HG03280 (cell line): ENCODE results near the gene POFUT1.
"Not testable (repeated sequence)": the region's sequence is repeated elsewhere in the genome, so short reads cannot be mapped to it uniquely, and the experiment has no call there.

Source experiments
- ATAC-seq: cut with Tn5 transposase; IDR thresholded peaks from one replicate; pipeline ENCODE4 v1.9.1; 2021; ENCODE audit warnings: mild to moderate bottlenecking, moderate library complexity; ENCODE audit not compliant: unreplicated experiment

The POFUT1 gene

DNA sequence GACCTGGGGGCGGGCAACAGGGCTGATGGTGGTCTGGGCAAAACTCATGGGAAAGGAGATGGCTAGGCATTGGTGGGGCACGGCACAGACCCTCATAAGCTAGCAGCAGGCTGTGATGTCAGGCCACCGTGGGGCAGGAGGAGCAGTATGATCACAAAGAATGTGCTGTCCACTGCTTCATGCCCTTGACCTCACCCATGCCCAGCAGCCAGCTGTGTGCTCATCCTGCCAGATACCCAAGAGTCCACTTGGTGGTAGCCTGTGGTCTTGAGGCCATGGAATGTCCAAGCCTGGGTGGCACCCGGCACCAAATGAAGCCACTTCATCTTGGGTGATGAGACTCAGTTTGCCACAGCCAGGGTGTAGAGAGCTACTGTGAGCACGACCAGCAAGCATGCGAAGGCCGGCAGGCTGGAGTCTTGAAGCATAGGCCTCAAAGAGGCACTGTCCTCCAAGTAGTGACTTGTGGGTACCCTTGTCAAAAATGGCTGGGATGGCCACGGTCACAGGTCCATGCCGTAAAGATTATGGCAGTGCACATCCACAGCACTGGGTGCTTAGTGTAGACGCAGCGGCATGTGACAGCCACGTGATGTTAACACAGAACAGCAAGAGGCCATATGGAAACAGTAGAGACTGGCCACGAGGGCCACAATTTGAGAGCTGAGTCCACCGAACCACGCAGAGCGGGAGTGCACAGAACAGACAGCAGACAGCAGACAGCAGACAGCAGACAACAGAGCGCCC lies 19.1 kb upstream of the POFUT1 start:
- ATAC-seq: no peak

DNA sequence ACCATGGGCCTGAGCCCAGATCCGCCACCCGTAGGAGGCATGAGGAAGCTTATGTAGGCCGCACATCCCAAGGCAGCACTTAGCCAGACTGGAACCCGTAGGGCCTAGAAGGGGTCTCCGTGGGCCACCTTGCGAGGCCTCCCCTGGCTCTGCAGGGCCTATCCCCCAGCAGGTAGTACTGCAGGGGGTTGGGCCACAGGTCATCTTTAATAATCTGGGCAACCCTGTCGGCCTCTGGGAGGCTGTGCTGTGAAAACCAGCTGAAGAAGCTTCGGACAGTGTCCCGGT lies 18.6 kb upstream of the POFUT1 start:
- no peak for ATAC-seq

DNA sequence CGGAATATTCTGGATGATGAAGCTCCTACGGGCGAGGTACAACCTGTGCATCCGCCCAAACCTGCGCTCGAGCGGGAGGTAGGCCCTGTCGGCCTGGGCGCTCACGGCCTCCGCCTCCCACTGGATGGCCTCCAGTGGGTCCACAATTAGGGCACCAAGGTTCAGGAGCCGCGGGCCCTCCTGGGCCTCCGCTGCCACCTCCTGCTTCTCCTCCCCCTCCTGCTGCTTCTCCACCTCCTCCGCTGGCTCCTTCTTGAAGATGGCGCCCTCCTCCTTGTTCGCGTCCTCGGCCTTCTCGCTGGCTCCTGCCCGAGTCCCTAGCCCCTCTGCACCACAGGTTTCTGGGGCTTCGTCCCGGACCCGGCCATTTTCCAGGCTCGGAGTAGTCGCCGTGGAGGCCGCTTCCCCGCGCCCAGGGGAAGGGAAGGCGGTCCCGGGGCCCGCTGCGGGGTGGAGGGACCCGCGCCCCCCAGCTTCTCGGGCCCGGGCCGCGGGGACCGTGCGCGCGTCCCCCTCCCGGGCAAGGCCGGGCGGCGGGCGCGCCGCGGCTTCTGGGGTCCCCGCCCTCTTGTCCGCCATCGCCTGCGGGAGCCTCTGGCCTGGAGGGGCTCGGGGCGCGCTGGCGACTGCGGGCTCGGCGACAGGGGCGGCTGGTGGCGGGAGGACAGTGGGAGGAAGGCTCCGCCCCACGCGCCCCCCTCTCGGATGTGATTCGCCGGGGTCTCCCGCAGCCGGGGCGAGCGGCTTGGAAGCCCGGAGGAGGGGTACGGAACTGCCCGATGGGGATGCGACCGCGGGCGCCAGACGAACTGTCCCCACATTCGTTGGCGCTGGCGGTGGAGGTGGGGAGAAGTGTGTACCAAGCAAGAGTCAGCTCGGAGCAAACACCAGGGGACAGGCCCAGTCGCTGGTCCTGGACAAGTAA lies 17.7 kb upstream of the POFUT1 start:
- no peak for ATAC-seq

DNA sequence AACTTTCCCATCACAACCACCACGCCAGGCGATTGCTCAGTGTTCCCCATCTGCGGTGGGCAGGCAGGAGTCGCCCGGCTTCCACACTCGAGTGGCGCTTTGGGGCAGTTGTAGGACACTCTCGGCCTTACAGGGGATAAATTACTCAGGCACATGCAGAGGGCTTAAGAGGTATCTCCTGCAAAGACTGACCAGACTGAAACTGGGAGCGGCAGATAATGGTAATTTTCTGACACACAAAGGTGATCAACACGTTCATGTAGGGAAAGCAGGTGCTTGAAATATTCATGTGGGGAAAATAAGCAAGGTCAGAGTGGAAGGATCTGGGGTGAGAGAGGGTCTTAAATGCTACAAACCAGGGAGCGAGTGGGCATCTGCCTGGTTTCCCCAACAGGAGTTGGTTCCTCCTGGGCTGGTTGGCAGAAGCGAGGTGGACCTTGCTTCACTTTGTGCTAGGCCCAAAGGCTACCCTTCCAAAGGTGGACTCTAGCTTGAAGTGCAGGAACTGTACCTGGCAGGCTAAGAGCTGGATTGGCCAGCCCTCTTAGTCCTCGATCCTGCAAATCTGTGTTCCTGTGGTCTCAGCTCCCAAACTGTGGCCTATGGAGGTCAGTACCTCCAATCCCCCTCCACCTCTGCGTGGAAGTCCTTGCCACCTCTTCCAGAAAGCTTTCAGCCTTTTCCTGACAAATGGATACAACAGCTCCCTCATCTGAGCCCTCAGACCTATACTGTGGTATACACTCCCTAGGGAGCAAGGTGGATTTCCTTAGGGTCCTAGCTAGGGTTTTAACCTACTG lies 16.9 kb upstream of the POFUT1 start:
- ATAC-seq: no peak

DNA sequence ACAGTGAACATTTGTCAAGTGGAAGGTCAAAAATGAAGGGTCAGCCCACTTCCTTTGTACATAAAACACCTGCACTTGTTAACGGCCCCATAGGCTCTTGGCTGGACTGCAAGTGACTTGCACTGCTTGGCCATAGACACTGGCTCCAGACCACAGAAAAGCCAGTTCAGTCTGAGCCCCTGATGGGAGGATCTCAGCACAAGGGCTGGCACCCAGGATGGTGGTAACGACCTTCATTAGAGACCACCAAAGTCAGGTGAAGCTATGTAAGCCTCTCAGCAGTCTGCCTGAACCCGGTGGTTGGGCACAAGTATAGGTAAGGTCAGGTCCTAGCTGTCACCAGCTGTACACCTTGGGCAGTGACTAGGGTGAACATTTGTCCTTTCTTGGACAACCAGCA lies 16.3 kb upstream of the POFUT1 start:
- ATAC-seq: no peak

DNA sequence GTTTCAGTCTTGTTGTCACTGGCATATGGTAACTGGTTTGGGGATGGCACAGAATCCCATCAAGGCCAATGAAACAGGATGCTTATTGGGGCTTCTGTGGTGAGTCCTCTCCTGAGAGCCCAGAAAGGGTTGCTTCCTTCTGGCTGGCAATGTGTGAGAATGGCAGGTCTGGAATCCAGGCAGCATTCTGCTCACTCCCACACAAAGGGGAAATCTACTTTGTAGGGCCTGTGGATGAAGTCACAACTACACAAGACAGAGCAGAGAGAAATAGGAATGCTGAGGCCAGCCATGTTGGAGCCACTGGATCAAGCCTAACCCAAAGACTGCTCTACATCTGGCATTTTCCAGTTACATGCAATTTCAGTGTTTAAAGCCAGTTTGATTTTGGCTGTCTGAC lies 15.8 kb upstream of the POFUT1 start:
- no peak for ATAC-seq

DNA sequence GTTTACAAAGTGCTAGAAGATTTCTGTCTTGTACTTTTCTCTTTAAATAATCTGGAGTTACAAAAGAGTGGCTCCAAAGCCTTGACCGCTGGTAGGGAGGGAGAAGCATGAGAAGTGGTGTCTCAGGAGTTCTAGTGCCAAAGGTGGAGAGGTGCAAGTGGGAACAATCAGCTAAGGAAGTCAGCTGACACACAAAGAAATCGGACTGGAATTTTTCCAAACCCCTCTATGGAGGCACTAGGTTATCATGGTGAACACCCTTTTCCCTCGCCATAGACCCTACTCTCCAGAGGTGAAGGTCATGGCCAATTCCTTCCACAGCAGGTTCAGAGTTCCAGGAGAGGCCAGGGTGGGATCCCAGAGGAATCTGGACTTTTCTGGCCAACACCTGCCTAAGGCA lies 15.0 kb upstream of the POFUT1 start:
- ATAC-seq: no peak

DNA sequence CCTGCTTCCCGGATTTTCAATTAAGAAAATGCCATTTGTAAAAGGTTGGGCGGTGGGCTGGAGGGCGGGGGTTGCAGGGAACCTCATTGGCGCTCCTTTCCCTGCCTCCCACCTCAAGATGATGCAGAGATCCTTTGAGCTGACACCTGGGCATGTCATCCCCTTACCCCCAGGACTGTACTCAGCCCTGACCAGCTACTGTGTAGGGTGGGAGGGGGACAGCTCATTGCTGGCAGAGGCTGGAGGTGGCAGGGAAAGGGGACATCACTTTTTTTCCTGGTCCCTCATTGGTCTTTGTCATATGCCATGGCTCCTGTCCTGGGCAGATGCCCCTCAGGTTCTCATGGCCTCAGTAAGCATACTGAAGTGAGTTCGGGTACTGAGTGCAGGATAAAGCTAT lies 14.3 kb upstream of the POFUT1 start:
- not testable (repeated sequence) for ATAC-seq

DNA sequence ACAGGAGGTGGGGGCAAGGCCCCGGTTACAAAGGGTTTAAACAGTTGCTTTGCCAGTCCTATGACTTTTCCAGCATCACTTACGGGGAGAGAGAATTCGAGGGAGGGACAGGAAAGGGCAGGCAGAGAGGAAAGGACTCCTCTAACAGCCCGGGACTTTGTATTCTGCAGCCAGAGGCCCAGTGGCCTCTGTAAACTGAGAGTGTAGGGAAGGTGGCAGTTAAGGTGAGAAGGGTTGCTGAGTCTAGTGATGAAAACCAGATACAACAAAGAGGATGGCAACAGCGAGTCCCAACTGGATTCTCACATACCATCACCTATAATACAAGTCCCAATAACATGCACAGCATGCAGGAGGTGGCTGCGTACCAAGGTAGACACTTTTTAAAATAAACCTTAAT lies 13.7 kb upstream of the POFUT1 start:
- no peak for ATAC-seq

DNA sequence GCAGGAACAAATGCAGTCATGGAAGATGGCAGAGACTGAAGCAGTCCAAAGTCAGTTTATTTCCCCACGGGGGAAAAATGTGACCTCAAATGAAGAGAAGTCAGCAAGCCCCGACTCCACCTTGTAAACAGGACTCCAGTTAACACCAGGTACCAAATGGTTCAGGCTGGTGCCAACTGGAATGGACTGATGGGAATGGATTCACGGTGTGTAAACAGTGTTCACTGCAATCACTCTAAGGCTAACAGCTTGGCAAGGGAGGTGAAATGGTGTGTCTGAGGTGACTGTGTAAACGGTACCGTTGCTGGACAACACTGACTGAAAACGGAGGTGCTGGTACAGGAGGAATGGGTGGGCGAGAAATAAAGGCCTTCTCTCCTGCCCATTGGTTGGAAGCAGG lies 12.1 kb upstream of the POFUT1 start:
- ATAC-seq: no peak

DNA sequence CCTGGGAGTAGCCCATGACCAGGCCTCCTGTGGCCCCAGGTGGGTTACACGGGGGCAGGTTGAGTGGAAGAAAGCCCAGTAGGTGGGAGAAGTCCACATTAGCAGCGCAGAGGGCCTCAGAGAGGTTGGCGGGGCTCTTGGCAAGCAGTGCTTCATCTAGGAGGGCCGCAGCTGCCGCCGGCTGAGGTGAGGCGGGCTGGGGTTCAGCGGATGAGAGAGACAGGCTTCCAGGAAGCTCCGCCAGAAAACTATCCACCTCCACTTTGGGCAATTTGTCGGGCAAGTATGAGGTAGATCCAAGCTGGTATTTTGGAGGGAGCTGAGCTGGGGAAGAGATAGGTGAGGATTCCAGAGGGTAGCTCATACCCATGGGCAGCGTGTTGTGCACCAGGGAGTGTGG lies 11.1 kb upstream of the POFUT1 start:
- ATAC-seq: not testable (repeated sequence)

DNA sequence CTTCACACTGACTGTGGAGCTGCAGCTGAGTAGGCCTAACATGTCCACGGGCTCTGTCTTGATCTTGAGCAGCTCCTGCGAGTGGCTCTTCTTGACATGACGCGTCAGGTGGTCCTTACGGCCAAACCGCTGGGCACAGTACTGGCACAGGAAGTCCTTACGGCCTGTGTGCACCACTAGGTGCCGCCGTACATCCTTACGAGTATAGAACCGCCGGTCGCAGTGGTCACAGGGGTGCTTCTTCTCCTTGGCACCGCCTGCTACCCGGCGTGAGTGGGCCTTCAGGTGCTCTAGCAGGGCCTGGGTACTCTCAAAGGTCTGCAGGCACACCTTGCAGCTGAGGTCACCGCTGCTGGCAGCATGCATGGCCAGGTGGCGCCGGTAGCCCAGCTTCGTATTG lies 10.5 kb upstream of the POFUT1 start:
- not testable (repeated sequence) for ATAC-seq

DNA sequence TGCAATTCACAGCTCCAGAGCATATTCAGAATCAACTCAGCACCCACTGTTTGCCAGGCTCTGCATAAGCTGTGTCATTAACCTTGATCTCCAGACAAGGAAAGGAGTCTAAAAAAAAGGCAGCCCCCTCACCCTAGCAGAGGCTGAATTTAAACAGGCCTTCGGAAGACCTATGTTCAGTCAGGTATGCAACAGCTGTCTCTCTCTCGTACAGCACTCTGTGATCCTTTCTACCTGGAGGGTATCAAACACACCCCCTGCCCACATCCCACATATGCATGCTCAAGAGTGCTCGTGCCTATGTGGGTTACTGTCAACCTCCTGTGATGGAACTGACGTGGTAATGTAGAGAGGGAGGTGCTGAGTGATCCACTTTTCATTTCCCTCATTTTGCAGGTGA lies 8.7 kb upstream of the POFUT1 start:
- no peak for ATAC-seq

DNA sequence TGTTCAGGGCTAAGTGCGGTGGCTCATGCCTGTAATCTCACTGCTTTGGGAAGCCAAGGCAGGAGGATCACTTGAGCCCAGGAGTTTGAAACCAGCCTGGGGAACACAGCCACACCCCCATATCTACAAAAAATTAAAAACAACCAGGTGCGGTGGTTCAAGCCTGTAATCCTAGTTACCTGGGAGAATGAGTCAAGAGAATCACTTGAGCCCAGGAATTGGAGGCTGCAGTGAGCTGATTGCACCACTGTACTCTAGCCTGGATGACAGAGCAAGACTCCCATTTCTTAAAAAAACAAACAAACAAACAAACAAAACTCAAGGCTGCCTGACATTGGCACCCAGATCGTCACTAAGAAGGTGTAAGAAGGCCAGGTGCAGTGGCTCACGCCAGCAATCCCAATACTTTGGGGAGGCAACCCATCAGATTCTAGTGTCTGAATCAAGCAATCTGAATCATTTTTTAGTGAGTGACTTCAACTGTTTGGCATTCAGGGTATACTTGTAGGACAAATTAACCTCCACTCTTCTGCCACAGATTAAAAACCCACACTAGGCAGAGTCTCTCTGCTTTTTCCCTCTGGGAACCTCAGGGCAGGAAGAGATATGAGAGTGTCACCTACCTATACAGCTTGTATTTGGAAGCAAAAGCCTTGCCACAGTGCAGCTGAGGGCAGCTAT lies 6.2 kb upstream of the POFUT1 start:
- no peak for ATAC-seq

DNA sequence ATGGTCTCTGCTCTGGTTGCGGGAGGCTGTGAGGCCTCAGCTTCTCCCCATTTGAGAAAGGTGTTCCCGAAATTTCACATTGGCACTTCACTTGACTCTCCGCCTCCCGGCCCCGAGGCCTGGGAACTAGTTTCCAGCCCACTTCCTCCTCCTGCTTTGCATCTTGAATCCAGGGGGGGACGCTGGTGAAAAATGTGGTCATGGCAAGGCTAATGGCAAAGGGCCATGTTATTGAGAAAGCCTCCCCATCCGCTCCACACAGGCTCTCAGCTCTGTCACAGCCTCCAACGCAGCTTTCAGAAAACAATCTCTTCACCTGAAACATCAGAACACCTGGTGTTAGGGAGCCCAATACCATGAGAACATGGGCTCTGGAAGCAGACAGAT lies 5.7 kb upstream of the POFUT1 start:
- ATAC-seq: no peak

DNA sequence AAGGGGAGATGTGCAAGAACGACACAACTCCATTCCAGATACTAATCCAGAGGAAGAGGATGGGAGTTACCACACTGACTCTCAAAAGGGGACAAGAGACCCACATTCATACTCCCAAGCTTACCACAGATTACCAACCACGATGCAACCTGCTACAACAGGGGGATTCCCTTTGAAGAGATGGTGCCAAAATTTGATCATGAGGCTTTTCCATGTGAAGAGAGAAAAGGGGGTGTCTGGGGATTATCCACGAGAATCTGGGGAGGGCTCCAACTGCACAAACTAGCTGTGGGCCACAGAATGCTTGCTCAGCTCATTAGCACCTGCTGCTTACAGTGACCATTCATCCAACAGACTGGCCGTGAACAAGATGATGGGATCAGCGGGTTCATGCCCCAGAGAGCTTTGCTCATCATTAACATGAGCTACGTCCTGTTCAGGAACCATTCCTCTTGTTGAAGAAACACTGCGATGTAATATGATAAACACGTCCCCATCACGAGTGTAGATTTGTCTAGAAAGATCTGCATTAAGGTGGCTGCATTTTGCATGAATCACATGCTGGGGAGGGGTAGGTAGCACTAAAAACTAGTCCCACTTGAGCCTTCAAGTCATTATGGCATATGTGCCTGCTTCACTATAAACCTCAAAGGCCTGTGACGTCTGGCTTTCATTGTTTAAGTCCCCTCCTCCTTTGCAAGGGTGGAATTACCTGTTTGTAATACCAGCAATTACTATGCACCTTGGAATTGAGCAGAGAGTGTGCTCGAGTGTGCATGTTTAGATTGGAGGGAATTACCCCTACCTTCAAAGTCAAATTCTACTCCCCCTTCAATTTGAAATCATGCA lies 4.1 kb upstream of the POFUT1 start:
- ATAC-seq: no peak

DNA sequence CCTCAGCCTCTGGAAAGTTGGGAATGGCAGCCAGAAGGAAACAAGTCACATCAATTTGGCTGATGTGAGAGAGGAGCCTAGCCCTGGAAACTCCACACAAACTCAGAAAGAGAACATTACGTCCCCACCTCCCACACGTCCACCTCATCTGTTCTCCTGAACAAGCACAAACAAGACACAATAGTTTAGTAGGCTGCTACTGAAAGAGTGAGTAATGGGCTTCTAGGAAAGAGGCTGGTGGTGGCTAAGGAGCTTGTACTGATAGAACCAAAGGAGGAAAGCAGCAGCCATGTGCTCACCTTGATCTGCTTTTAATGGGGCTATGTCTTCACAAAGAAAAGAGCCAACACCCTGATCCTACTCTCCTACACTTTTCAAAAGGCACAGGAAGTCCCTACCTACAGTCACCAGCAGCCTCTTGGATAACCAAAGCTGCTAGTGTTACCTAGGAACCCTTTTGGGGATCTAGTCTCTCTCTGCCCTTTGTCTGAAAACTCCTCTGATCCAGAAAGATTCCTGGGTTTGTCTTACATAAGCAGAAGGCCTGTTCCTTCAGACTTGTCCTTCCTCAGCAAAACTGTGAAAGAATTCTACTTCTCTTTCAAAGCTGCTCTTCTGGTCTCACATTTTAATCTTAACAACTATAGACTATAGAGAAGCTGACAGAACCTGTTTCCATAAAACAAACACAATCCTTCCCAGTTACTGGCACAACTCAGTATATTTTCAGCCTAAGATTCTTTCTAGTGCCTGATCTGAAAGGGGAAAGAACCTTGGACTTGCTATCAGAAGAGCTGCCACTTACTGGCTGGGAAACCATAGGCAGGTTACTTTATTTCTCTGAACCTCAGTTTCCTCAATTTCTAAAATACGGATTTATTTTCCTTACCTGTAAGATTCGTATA lies 3.2 kb upstream of the POFUT1 start:
- no peak for ATAC-seq

DNA sequence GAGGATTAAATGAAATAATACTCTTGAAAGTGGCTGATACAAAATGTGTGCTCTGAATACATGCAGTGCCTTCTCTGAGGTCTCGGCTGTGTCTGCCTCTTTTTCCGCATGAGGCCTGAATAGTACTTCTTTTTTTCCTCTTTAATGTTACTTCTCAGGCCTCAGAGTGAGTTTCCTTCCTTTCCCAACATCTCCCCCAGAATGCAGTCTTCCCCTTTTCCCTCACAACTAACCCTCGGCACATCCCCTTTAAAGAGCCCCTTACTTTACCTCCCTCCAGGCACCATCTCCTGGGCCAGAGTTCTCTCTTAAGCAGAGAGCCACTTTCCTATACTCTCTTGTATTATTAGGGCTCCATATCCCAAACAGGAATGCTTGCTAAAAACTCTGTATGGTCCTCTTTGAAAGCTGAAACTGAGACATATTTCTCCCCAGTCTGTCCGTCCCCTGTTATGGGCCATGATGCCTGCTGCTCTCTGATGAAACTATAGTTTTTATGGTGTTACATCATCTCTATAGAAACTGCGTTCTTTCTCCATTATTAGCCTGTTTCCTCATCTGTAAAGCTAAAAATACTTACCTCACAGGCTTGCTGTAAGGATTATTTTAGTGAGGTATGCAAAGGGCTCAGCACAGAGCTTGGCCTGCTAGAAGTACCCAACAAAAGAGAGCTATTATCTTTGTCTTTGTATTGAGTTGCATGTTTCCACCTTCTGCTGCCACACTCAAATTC lies 2.4 kb upstream of the POFUT1 start:
- ATAC-seq: no peak
